ENCODE data around the gene TDRD10. TPM values are rescaled to one million over a fixed set of nuclear protein-coding genes. Genes with fewer than 3 reads are reported as not detected.

The TDRD10 gene
- total and polyA plus RNA-seq, 2 of the 8 experiments (the other 6 are each of a cell fraction or from before 2014, with no cell fraction given), result 0.15 to 0.27 TPM

GRCh38 chr1:154483941-154484803 is 17.8 kb upstream of the TDRD10 start (continued):
- no peak for TF ChIP-seq ATF2 (IDR thresholded peaks at IDR 0.05; ENCODE audit: low read length)
- TF ChIP-seq USF2 (IDR thresholded peaks at IDR 0.05; ENCODE audit: low read length), result no peak
- no peak for TF ChIP-seq JUN (IDR thresholded peaks at IDR 0.05; ENCODE audit: low read depth, low read length)
- TF ChIP-seq ATF3 (IDR thresholded peaks at IDR 0.05; ENCODE audit: insufficient read depth, low read depth, low read length), result no peak
- TF ChIP-seq SIX5 (IDR thresholded peaks at IDR 0.05; ENCODE audit: low read depth, low read length), result no peak
- TF ChIP-seq FOSL1 (IDR thresholded peaks at IDR 0.05; ENCODE audit: insufficient read depth, low read depth, low read length), result no peak
- no peak for TF ChIP-seq CTBP2 (IDR thresholded peaks at IDR 0.05; ENCODE audit: borderline replicate concordance, insufficient read depth, insufficient read length, low read length)
- no peak for TF ChIP-seq CREB1 (IDR thresholded peaks at IDR 0.05)
- no peak for TF ChIP-seq TAF1 (IDR thresholded peaks at IDR 0.05; ENCODE audit: low read depth, low read length)
- no peak for TF ChIP-seq CEBPB (IDR thresholded peaks at IDR 0.05; ENCODE audit: low read depth, low read length)

Measured in H1 (cell line).